HL-60 (cell line): ENCODE results near the gene PRDX3.

Experiments
- DNase-seq, 2 experiments: peaks; one replicate each; pipeline ENCODE4 v3.0.0-alpha.2; 2010 to 2020; ENCODE audit warnings: low read depth in 1 of 2, low spot score in 1 of 2
- H3K27ac ChIP-seq: fragments of 250-450 bp; sonication (Bioruptor Pico); replicated peaks from 2 replicates; pipeline ENCODE4 v1.5.1; 2020; ENCODE audit warnings: mild to moderate bottlenecking, moderate library complexity
- H3K27me3 ChIP-seq: fragments of 250-450 bp; sonication (Bioruptor Pico); 2 replicates; pipeline ENCODE4 v1.5.1; 2021; ENCODE audit warnings: mild to moderate bottlenecking, moderate library complexity; ENCODE audit not compliant: insufficient read depth, poor library complexity, severe bottlenecking
- H3K4me3 ChIP-seq: replicated peaks from 2 replicates; pipeline ENCODE4 v1.5.1; 2011; ENCODE audit warnings: mild to moderate bottlenecking, control low read depth, low read length; ENCODE audit not compliant: insufficient read depth
- GABPA ChIP-seq: IDR thresholded peaks from 2 replicates; pipeline ENCODE4 v1.6.1; 2012; ENCODE audit warnings: low read depth
- POLR2AphosphoS5 ChIP-seq: IDR thresholded peaks from 2 replicates; pipeline ENCODE4 v1.6.1; 2012; ENCODE audit warnings: low read depth
- SPI1 ChIP-seq: IDR thresholded peaks from 2 replicates; pipeline ENCODE4 v1.6.1; 2012; ENCODE audit warnings: low read depth, mild to moderate bottlenecking, borderline replicate concordance
- TF ChIP-seq, protein P1 (sequence below): IDR thresholded peaks from 2 replicates; pipeline ENCODE4 v1.6.1; 2012; ENCODE audit warnings: low read depth; ENCODE audit not compliant: insufficient replicate concordance
- TF ChIP-seq, protein P2 (sequence below): IDR thresholded peaks from one replicate; pipeline ENCODE4 v1.5.1; 2011; ENCODE audit warnings: low read length, control low read depth, inconsistent platforms; ENCODE audit not compliant: insufficient read depth

PRDX3 gene

DNA sequence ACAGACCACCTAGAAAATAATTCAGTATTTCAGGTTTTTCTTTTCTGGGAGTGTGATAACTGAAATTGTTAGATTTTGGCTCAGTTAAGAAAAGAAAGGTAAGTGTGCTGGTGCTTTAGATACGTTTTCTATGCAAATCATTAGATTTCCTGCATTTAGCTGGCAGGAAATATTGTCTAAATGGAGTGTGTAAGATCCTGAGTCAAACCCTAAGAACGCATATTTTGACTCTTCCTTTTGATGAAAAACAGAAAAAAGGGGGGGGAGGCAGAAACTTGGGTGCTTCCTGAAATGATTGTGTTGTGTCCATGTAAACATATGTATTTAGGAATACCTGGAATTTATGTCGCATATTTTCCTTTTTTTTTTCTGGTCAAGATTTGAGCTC is 29.9 kb upstream of the PRDX3 start:
- TF ChIP-seq GABPA (no peak), SPI1 (no peak), POLR2AphosphoS5 (no peak)
- TF ChIP-seq, protein P1, sequence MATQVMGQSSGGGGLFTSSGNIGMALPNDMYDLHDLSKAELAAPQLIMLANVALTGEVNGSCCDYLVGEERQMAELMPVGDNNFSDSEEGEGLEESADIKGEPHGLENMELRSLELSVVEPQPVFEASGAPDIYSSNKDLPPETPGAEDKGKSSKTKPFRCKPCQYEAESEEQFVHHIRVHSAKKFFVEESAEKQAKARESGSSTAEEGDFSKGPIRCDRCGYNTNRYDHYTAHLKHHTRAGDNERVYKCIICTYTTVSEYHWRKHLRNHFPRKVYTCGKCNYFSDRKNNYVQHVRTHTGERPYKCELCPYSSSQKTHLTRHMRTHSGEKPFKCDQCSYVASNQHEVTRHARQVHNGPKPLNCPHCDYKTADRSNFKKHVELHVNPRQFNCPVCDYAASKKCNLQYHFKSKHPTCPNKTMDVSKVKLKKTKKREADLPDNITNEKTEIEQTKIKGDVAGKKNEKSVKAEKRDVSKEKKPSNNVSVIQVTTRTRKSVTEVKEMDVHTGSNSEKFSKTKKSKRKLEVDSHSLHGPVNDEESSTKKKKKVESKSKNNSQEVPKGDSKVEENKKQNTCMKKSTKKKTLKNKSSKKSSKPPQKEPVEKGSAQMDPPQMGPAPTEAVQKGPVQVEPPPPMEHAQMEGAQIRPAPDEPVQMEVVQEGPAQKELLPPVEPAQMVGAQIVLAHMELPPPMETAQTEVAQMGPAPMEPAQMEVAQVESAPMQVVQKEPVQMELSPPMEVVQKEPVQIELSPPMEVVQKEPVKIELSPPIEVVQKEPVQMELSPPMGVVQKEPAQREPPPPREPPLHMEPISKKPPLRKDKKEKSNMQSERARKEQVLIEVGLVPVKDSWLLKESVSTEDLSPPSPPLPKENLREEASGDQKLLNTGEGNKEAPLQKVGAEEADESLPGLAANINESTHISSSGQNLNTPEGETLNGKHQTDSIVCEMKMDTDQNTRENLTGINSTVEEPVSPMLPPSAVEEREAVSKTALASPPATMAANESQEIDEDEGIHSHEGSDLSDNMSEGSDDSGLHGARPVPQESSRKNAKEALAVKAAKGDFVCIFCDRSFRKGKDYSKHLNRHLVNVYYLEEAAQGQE = no peak
- TF ChIP-seq, protein P2, sequence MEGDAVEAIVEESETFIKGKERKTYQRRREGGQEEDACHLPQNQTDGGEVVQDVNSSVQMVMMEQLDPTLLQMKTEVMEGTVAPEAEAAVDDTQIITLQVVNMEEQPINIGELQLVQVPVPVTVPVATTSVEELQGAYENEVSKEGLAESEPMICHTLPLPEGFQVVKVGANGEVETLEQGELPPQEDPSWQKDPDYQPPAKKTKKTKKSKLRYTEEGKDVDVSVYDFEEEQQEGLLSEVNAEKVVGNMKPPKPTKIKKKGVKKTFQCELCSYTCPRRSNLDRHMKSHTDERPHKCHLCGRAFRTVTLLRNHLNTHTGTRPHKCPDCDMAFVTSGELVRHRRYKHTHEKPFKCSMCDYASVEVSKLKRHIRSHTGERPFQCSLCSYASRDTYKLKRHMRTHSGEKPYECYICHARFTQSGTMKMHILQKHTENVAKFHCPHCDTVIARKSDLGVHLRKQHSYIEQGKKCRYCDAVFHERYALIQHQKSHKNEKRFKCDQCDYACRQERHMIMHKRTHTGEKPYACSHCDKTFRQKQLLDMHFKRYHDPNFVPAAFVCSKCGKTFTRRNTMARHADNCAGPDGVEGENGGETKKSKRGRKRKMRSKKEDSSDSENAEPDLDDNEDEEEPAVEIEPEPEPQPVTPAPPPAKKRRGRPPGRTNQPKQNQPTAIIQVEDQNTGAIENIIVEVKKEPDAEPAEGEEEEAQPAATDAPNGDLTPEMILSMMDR = no peak
- H3K27ac ChIP-seq = no peak overlapping the region
- DNase-seq = no peak
- peaks cover 12% of the 10 kb centered on the region for H3K27me3 ChIP-seq
- H3K4me3 ChIP-seq = peak overlapping the region; percentile 57; the same call in 1 of the 2 replicates

DNA sequence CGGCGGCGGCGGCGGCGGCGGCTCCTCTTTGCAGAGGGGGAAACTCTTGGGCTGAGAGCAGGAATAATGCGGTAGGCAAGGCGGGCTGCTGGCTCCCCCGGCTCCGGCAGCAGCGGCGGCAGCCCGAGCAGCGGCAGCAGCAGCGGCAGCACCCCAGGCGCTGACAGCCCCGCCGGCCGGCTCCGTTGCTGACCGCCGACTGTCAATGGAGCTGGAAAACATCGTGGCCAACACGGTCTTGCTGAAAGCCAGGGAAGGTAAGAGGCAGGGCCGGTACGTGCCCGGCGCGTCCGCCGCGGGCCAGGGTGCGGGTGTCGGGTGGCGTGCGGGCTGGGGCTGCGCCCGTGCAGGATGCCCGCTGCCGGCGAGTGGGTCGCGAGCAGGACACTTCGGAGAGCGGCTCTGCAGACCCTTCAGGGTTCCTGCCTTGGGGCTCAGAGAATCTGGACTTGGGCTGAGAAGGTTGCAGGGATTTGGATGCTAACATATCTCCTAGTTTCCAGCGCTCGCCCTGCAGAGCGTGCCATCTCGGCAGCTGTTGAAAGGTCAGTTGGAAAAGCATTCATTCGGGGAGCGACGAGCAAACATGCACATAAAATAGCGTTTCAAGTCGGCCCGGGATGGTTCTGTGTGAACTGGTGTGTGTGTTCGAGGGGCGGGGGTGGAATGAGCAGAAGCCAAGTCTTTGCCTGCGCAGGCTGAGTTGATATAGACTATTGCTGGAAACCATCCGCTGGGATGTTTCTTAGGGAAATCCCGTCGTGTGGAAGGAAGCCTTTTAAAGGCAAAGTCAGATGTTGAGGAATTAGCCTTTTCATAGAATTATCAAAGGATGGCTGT is 29.3 kb upstream of the PRDX3 start:
- H3K27me3 ChIP-seq = peaks cover 12% of the 10 kb centered on the region
- TF ChIP-seq POLR2AphosphoS5 (no peak), SPI1 (no peak), GABPA (no peak)
- TF ChIP-seq, protein P1 = no peak
- TF ChIP-seq, protein P2 = no peak
- peak overlapping the region; percentile 57 for H3K4me3 ChIP-seq
- H3K27ac ChIP-seq = no peak overlapping the region
- no peak for DNase-seq

DNA sequence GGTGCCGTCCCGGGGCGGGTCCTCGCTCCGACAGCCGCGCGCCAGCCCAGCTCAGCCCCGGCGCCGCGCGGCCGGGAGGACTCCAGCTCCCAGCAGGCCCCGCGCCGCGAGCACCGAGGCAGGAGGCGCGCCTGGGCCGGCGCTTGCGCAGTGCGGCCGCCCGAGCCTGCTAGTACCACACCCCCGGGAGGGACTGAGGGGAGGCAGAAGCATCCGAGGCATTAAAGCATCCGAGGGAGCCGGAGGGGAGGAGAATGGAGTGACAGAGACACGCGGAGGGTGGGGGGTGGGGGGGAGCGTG is 28.7 kb upstream of the PRDX3 start, which contains the start of gene GRK5:
TSS of gene GRK5 (plus strand) at position 206 of the 301 bp plus-strand sequence. CDS start 347 bp downstream, outside the sequence.
- no peak for TF ChIP-seq GABPA
- TF ChIP-seq, protein P2 = no peak
- TF ChIP-seq, protein P1 = no peak
- TF ChIP-seq POLR2AphosphoS5 = no peak
- TF ChIP-seq SPI1 = no peak
- Histone ChIP-seq H3K27me3 (peaks cover 12% of the 10 kb centered on the region), H3K27ac (peak within 1 kb of the TSS; percentile 69), H3K4me3 (peak within 1 kb of the TSS; percentile 57)
- peak; percentile 80 to 88 for DNase-seq
